ENCODE data around the gene NEU1. TPM values are rescaled to one million over a fixed set of nuclear protein-coding genes. Genes with fewer than 3 reads are reported as not detected.
"Not testable (repeated sequence)": the region's sequence is repeated elsewhere in the genome, so short reads cannot be mapped to it uniquely, and the experiment has no call there.

NEU1 gene
- total RNA-seq, 2 experiments from 2014 or later: 16.5 to 17.8 TPM

DNA sequence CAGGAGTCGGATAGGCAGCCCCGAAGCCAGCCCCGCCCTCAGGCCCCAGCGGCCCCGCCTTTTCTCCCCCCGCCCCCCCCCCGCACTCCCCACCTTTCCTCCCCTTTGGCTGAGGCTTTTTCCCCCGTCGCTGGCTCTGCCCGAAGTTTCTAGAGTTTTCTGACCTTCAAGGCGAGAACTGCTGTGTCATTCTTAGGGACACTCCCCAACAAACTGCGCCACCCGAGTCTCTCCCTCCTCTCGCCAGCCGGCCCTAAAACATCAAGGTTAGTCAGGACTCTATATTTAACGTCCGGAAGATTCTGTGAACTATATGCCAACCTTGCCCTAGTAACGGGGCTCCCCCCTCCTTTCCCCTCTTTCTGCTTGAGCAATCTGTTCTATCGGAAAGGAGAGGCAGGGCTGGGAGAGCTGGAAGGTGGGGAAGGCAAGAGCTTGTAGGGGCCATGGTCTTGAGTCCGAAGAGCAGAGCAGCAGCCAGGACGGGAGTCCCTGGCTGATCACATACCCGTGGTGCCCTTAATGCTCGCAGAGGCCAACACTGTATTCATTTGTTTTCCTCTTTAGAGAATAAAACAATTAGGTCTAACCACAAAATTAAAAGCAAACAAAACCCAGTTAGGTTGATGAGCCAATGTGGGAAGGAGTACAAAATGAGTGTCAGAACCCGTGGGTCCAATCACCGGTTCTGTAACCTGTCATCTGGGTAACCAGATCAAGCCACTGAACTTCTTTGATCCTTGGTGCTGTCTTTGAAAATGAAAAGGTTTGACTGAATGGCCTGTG, 40.4 kb downstream of the NEU1 start:
- Mint-ChIP-seq H3K4me3 (peak overlapping the region; percentile 87), H3K27me3 (ENCODE audit: low read depth) (no peaks in the 10 kb centered on the region), H3K9me3 (ENCODE audit: insufficient read depth) (no peaks in the 10 kb centered on the region), H3K4me1 (ENCODE audit: low read depth) (peaks cover 78% of the 10 kb centered on the region), H3K36me3 (ENCODE audit: low read depth) (peaks cover 22% of the 10 kb centered on the region), H3K27ac (peak overlapping the region; percentile 88)
- ChIA-PET CTCF (interaction anchor here (0.7 to 1.6 kb wide), 4 partner anchors 26 to 93 kb away, joined by 3 to 5 read pairs (median 4); partner anchors contain the start of genes DDAH2 and VARS1), POLR2A (interaction anchor here (0.7 to 2.4 kb wide), 6 partner anchors 12 to 87 kb away, joined by 3 to 9 read pairs (median 3); partner anchors contain the start of genes CLIC1, LSM2, MSH5 and VARS1)
- peak; percentile 26 for ATAC-seq
- peak; percentile 68 for DNase-seq

DNA sequence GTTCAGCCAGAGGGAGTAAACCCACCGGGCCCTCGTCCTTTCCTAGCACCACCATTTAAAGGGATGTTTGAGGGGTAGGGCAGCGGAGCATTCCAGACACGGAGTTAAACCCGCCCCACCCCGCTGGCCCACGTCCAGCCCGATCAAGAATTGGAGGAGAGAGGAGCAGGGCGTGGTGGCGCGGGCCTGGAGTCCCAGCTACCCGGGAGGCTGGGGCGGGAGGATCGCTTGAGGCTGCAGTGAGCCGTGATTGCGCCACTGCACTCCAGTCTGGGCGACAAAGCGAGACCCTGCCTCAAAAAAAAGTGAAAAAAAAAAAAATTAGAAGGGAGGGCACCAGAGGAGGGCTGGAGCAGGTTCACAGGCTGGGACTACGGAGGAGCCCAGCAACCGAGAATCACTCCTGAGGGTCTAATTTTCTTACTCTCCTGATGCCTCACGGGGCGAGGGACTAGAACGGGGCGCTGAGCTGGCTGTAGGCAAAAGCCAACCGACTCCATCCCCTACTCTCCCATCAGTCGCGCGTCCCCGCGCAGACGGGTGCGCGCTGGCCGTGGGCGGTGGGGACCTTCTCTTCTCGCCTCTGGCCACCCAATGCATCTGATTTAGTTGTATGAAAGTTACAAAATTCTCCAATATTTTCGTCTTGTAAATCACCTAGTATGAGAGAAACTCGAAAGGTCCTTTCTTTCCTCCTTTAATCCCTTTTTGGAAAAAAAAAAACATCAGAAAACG, 41.2 kb downstream of the NEU1 start:
- Mint-ChIP-seq H3K9me3 (ENCODE audit: insufficient read depth) (no peaks in the 10 kb centered on the region), H3K36me3 (ENCODE audit: low read depth) (peaks cover 22% of the 10 kb centered on the region), H3K27me3 (ENCODE audit: low read depth) (no peaks in the 10 kb centered on the region), H3K4me1 (ENCODE audit: low read depth) (peaks cover 70% of the 10 kb centered on the region), H3K4me3 (peak overlapping the region; percentile 87), H3K27ac (peak overlapping the region; percentile 88)
- ChIA-PET CTCF (interaction anchor here (1.6 kb wide), 1 partner anchor 51 kb away, joined by 5 read pairs; no protein-coding TSS in a partner anchor), POLR2A (interaction anchor here (1.2 to 2.4 kb wide), 5 partner anchors 12 to 86 kb away, joined by 3 to 9 read pairs (median 3); partner anchors contain the start of genes CLIC1, LSM2, MSH5 and VARS1)
- DNase-seq (peak; percentile 58), ATAC-seq (peak; percentile 24)

DNA sequence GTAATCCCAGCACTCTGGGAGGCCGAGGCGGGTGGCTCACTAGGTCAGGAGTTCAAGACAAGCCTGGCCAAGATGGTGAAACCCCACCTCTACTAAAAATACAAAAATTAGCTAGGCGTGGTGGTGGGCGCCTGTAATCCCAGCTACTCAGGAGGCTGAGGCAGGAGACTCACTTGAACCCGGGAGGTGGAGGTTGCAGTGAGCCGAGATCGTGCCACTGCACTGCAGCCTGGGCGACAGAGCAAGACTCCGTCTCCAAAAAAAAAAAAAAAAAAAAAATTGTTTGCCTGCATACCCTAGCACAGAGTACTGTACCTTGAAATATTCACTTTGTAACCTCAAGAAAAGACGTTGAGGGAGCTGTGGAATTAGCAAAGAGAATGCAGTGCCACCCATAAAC, 42.2 kb downstream of the NEU1 start:
- ATAC-seq; DNase-seq; H3K27me3 Mint-ChIP-seq (ENCODE audit: low read depth); H3K9me3 Mint-ChIP-seq (ENCODE audit: insufficient read depth); POLR2A ChIA-PET; H3K27ac Mint-ChIP-seq: not testable (repeated sequence)
- peaks cover 62% of the 10 kb centered on the region for H3K4me1 Mint-ChIP-seq (ENCODE audit: low read depth)
- peak overlapping the region; percentile 87 for H3K4me3 Mint-ChIP-seq
- CTCF ChIA-PET: interaction anchor here (1.1 to 4.0 kb wide), 4 partner anchors 13 to 93 kb away, joined by 3 to 14 read pairs (median 8); partner anchors contain the start of gene LSM2
- peaks cover 20% of the 10 kb centered on the region for H3K36me3 Mint-ChIP-seq (ENCODE audit: low read depth)

DNA sequence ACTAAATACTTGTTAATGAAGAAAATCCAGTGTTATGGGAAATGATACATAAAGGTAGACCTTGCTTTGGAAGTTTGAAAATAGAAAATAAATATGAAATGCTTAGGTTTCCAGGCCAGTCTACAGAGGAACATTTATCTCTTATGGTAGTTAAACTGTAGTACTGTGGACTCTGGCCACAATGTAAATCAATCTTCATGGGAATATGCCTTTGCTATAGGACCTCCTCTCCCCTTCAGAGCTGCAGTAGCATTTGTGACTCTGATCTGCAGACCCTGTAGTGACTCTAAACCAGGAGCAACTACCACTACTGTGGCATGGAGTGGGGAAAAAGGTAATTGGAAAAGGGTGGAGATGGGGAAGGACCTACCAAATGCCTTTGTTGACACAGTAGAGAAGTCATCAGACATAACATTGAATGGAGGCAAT, 42.7 kb downstream of the NEU1 start:
- no peaks in the 10 kb centered on the region for H3K9me3 Mint-ChIP-seq (ENCODE audit: insufficient read depth)
- no peaks in the 10 kb centered on the region for H3K27me3 Mint-ChIP-seq (ENCODE audit: low read depth)
- H3K4me3 Mint-ChIP-seq: peak overlapping the region; percentile 19
- peaks cover 60% of the 10 kb centered on the region for H3K4me1 Mint-ChIP-seq (ENCODE audit: low read depth)
- CTCF ChIA-PET: interaction anchor here (1.1 to 4.0 kb wide), 5 partner anchors 10 to 93 kb away, joined by 3 to 14 read pairs (median 6); partner anchors contain the start of gene LSM2
- ATAC-seq (no peak), DNase-seq (no peak)
- POLR2A ChIA-PET: no interaction called here
- peaks cover 16% of the 10 kb centered on the region for H3K36me3 Mint-ChIP-seq (ENCODE audit: low read depth)
- peak overlapping the region; percentile 8 for H3K27ac Mint-ChIP-seq

DNA sequence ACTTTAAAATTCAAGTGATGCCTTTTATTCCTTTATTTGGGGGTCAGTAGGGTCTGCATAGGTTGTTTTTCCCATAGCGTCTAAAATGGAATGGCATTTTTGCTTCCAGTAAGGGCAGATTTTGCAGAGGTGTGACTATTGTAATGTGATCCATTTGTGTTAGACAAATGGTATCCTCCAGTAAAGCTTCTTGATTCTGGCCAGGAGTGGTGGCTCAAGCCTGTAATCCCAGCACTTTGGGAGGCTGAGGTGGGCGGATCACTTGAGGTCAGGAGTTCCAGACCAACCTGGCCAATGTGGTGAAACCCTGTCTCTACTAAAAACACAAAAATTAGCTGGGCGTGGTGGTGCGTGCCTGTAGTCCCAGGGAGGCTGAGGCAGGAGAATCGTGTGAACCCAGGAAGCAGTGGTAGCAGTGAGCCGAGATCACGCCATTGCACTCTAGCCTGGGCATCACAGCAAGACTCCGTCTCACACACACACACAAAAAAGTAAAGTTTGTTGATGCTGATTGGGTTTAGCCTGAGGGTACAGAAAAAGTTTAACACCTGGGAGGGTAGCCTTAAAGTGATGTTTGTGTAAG, 44.6 kb downstream of the NEU1 start:
- POLR2A ChIA-PET: interaction anchor here (0.9 to 2.1 kb wide), 13 partner anchors 8 to 238 kb away, joined by 3 to 21 read pairs (median 5); partner anchors contain the start of genes CLIC1, HSPA1B, LSM2 and MSH5
- ATAC-seq; H3K9me3 Mint-ChIP-seq (ENCODE audit: insufficient read depth); H3K27me3 Mint-ChIP-seq (ENCODE audit: low read depth): not testable (repeated sequence)
- H3K4me1 Mint-ChIP-seq (ENCODE audit: low read depth): peaks cover 58% of the 10 kb centered on the region
- H3K27ac Mint-ChIP-seq: peak overlapping the region; percentile 94
- CTCF ChIA-PET: interaction anchor here (0.7 to 4.0 kb wide), 14 partner anchors 8 to 238 kb away, joined by 3 to 14 read pairs (median 6); partner anchors contain the start of genes BAG6, CLIC1, LSM2 and MSH5
- H3K4me3 Mint-ChIP-seq: peak overlapping the region; percentile 96
- DNase-seq: peak; percentile 48
- H3K36me3 Mint-ChIP-seq (ENCODE audit: low read depth): peaks cover 13% of the 10 kb centered on the region

DNA sequence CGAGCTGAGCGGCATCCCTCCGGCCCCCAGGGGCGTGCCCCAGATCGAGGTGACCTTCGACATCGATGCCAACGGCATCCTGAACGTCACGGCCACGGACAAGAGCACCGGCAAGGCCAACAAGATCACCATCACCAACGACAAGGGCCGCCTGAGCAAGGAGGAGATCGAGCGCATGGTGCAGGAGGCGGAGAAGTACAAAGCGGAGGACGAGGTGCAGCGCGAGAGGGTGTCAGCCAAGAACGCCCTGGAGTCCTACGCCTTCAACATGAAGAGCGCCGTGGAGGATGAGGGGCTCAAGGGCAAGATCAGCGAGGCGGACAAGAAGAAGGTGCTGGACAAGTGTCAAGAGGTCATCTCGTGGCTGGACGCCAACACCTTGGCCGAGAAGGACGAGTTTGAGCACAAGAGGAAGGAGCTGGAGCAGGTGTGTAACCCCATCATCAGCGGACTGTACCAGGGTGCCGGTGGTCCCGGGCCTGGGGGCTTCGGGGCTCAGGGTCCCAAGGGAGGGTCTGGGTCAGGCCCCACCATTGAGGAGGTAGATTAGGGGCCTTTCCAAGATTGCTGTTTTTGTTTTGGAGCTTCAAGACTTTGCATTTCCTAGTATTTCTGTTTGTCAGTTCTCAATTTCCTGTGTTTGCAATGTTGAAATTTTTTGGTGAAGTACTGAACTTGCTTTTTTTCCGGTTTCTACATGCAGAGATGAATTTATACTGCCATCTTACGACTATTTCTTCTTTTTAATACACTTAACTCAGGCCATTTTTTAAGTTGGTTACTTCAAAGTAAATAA, 45.3 kb downstream of the NEU1 start:
- not testable (repeated sequence) for H3K27me3 Mint-ChIP-seq (ENCODE audit: low read depth); H3K9me3 Mint-ChIP-seq (ENCODE audit: insufficient read depth)
- peak; percentile 28 for ATAC-seq
- Mint-ChIP-seq H3K36me3 (ENCODE audit: low read depth) (peaks cover 13% of the 10 kb centered on the region), H3K4me1 (ENCODE audit: low read depth) (peaks cover 57% of the 10 kb centered on the region), H3K4me3 (peak overlapping the region; percentile 96), H3K27ac (peak overlapping the region; percentile 94)
- CTCF ChIA-PET: interaction anchor here (0.7 to 4.0 kb wide), 13 partner anchors 9 to 237 kb away, joined by 3 to 14 read pairs (median 5); partner anchors contain the start of genes BAG6, CLIC1, LSM2 and MSH5
- peak; percentile 56 for DNase-seq
- POLR2A ChIA-PET: interaction anchor here (0.6 to 2.1 kb wide), 15 partner anchors 9 to 360 kb away, joined by 3 to 21 read pairs (median 4); partner anchors contain the start of genes CLIC1, HSPA1B, LSM2 and MSH5

DNA sequence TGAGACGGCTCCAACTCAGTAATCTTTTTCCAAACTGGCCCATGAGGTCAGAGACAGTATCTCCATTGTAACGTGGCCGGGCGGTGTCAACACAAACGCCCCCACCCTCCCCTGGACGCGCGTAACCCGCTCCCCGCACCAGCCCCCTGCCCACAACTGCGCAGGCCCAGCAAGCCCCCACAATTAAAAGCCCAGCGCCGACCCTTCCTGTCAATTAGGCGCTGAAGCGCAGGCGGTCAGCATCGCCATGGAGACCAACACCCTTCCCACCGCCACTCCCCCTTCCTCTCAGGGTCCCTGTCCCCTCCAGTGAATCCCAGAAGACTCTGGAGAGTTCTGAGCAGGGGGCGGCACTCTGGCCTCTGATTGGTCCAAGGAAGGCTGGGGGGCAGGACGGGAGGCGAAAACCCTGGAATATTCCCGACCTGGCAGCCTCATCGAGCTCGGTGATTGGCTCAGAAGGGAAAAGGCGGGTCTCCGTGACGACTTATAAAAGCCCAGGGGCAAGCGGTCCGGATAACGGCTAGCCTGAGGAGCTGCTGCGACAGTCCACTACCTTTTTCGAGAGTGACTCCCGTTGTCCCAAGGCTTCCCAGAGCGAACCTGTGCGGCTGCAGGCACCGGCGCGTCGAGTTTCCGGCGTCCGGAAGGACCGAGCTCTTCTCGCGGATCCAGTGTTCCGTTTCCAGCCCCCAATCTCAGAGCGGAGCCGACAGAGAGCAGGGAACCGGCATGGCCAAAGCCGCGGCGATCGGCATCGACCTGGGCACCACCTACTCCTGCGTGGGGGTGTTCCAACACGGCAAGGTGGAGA, 47.4 kb downstream of the NEU1 start, which contains the start of the genes HSPA1A and HSPA1L:
HSPA1A (plus strand) TSS at position 519 of the 814 bp plus-strand sequence; CDS start at position 733, 214 bp downstream.
HSPA1L (minus strand) TSS at position 259 of the 814 bp plus-strand sequence. CDS start 3,311 bp downstream, outside the sequence.
- POLR2A ChIA-PET: interaction anchor here (0.6 to 5.1 kb wide), 11 partner anchors 9 to 222 kb away, joined by 3 to 37 read pairs (median 4); partner anchors contain the start of genes ABHD16A, BAG6, CLIC1 and GPANK1
- ATAC-seq (peak; percentile 29), DNase-seq (peak; percentile 82)
- Mint-ChIP-seq H3K27ac (peak within 1 kb of the TSS; percentile 90), H3K4me3 (peak within 1 kb of the TSS; percentile 89), H3K9me3 (ENCODE audit: insufficient read depth) (no peaks in the 10 kb centered on the region), H3K36me3 (ENCODE audit: low read depth) (peaks cover 18% of the 10 kb centered on the region), H3K4me1 (ENCODE audit: low read depth) (peaks cover 47% of the 10 kb centered on the region), H3K27me3 (ENCODE audit: low read depth) (no peaks in the 10 kb centered on the region)
- CTCF ChIA-PET: interaction anchor here (0.8 to 3.3 kb wide), 8 partner anchors 9 to 269 kb away, joined by 3 to 16 read pairs (median 4); partner anchors contain the start of genes ATP6V1G2, HSPA1B and LSM2

DNA sequence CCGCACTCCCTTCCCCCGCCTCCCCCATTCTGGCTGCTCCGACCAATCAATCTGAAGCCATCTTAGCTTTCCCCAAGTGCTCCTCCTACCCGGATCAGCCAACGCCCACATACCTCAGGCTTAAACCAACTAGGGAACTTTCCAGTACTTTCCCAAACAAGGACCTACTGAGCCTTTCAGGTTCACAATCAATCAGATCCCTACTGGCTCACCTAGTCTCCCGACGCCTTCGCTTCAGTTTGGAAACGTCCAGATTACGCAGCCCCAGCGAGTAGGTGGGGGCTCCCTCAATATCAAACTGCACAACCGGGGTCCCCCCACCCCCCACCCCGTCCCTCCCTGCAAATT, 48.0 kb downstream of the NEU1 start:
- H3K4me1 Mint-ChIP-seq (ENCODE audit: low read depth): peaks cover 43% of the 10 kb centered on the region
- peak; percentile 55 for ATAC-seq
- peak; percentile 86 for DNase-seq

DNA sequence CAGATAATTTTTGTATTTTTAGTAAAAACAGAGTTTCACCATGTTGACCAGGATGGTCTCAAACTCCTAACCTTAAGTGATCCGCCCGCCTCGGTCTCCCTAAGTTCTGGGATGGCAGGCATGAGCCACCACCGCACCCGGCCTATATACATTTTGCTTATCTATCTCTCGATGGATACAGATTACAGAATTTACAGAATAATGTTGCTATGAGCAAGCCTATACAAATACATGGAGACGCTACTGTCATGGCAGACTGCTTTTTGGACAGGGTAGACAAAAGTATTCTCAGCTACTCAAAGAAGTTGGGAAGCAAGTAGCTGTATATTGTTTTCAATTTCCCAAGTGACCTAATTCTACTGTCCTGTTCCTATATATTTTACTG, 49.2 kb downstream of the NEU1 start:
- Mint-ChIP-seq H3K4me3 (peak overlapping the region; percentile 71), H3K27ac (no peak overlapping the region)
- no peak for DNase-seq

More for the DNA sequence above, 48.0 kb downstream of the NEU1 start:
- ChIA-PET POLR2A (interaction anchor here (0.8 to 5.1 kb wide), 9 partner anchors 8 to 222 kb away, joined by 3 to 37 read pairs (median 4); partner anchors contain the start of genes BAG6, CLIC1, HSPA1B and LSM2), CTCF (interaction anchor here (0.8 to 3.3 kb wide), 8 partner anchors 8 to 222 kb away, joined by 3 to 16 read pairs (median 4); partner anchors contain the start of genes HSPA1B, LSM2 and NCR3)
- no peaks in the 10 kb centered on the region for H3K27me3 Mint-ChIP-seq (ENCODE audit: low read depth)
- H3K9me3 Mint-ChIP-seq (ENCODE audit: insufficient read depth): no peaks in the 10 kb centered on the region
- peak overlapping the region; percentile 90 for H3K27ac Mint-ChIP-seq
- peak overlapping the region; percentile 89 for H3K4me3 Mint-ChIP-seq
- peaks cover 23% of the 10 kb centered on the region for H3K36me3 Mint-ChIP-seq (ENCODE audit: low read depth)

More for the DNA sequence above, 49.2 kb downstream of the NEU1 start:
- CTCF ChIA-PET: interaction anchor here (1.0 to 3.3 kb wide), 7 partner anchors 14 to 220 kb away, joined by 3 to 16 read pairs (median 4); partner anchors contain the start of genes HSPA1B, NCR3 and VARS1
- Mint-ChIP-seq H3K36me3 (ENCODE audit: low read depth) (peaks cover 22% of the 10 kb centered on the region), H3K27me3 (ENCODE audit: low read depth) (no peaks in the 10 kb centered on the region), H3K9me3 (ENCODE audit: insufficient read depth) (no peaks in the 10 kb centered on the region), H3K4me1 (ENCODE audit: low read depth) (peaks cover 34% of the 10 kb centered on the region)
- no peak for ATAC-seq
- POLR2A ChIA-PET: interaction anchor here (0.7 to 5.1 kb wide), 3 partner anchors 10 to 75 kb away, joined by 3 to 37 read pairs (median 4); partner anchors contain the start of genes CLIC1 and MSH5

All from activated CD8-positive, alpha-beta T cell treated with anti-CD3 and anti-CD28 coated beads, Interleukin-2, amount 10 ng/mL, durations not matched to agents 7 days and 5 days (primary cell).